Peyer's patch (tissue), 4 donors: ENCODE results near the gene SLC4A7. TPM values are rescaled to one million over a fixed set of nuclear protein-coding genes. Genes with fewer than 3 reads are reported as not detected.

ENCODE experiments used
- DNase-seq, 3 donors: peaks; one replicate each; pipeline ENCODE4 v3.0.0-alpha.2; 2017 to 2019
- H3K27ac ChIP-seq, 4 donors: fragments of 200-600 bp; sonication (generic); one replicate each; pipeline ENCODE4 v1.5.1; 2016 to 2019
- H3K27me3 ChIP-seq, 2 donors: fragments of 200-600 bp; sonication (generic); one replicate each; pipeline ENCODE4 v1.5.1; 2019
- H3K36me3 ChIP-seq, 3 donors: fragments of 200-600 bp; sonication (generic); one replicate each; pipeline ENCODE4 v1.5.1; 2016 to 2019
- H3K4me1 ChIP-seq, 4 donors: fragments of 200-600 bp; sonication (generic); one replicate each; pipeline ENCODE4 v1.5.1; 2016 to 2019
- H3K4me3 ChIP-seq, 4 donors: fragments of 200-600 bp; sonication (generic); 1 replicate in 3 of 4; 2 replicates in 1 of 4; pipeline ENCODE4 v1.5.1; 2016 to 2019; ENCODE audit warnings: mild to moderate bottlenecking in 1 of 4
- H3K9me3 ChIP-seq, 4 donors: fragments of 200-600 bp; sonication (generic); one replicate each; pipeline ENCODE4 v1.5.1; 2016 to 2019; ENCODE audit warnings: mild to moderate bottlenecking in 1 of 4
- POLR2A ChIP-seq, 2 donors: fragments of 450-650 bp; IDR thresholded peaks; one replicate each; pipeline ENCODE4 v1.5.1; 2017; ENCODE audit warnings: antibody characterized with exemption in 2 of 2, mild to moderate bottlenecking in 2 of 2, moderate library complexity in 2 of 2
- total RNA-seq, 4 donors: library from RNA; depleted of rRNA; stranded (reverse); fragments of >200 nt; gene quantifications; one replicate each; pipeline ENCODE4 v1.1.0, GENCODE V29; 2016
- TF ChIP-seq, protein P1 (sequence below), 6 experiments: fragments of 450-650 bp in 4 of 6; fragments of 200-600 bp in 2 of 6; sonication (generic) in 1 of 6; IDR thresholded peaks; one replicate each; pipeline ENCODE4 v1.5.1; 2017 to 2019; ENCODE audit warnings: antibody characterized with exemption in 6 of 6, mild to moderate bottlenecking in 3 of 6, moderate library complexity in 1 of 6

Gene SLC4A7
- total RNA-seq, 4 donors from 2014 or later: 92.4 to 201 (median 152) TPM

DNA sequence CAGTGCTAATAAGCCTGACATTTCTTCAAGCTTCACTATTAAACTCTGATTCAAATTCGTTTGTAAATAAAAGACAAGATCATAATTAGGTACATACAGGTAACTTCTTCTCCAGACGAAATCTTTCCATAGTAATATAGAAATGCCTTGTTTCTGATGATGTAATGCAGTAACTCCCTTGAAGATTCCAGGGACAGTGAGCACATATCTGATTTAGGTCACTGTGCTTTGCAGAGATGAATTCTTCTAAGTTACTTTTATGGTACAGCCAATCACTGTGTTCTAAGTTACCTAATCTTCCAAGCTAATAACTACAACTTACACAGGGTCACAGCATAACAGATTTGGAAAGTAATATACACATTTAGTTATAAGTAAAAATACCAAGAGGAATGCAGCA lies 27.6 kb downstream of the SLC4A7 start:
- no peaks in the 10 kb centered on the region for H3K9me3 ChIP-seq
- H3K27me3 ChIP-seq: no peaks in the 10 kb centered on the region
- H3K36me3 ChIP-seq: no peaks in the 10 kb centered on the region
- H3K4me1 ChIP-seq: peaks cover 0 to 2% (median 0%) of the 10 kb centered on the region in 4 donors
- no peak for DNase-seq
- H3K27ac ChIP-seq: no peak overlapping the region
- H3K4me3 ChIP-seq: no peak overlapping the region
- TF ChIP-seq POLR2A (IDR thresholded peaks at IDR 0.05): no peak
- TF ChIP-seq, protein P1, sequence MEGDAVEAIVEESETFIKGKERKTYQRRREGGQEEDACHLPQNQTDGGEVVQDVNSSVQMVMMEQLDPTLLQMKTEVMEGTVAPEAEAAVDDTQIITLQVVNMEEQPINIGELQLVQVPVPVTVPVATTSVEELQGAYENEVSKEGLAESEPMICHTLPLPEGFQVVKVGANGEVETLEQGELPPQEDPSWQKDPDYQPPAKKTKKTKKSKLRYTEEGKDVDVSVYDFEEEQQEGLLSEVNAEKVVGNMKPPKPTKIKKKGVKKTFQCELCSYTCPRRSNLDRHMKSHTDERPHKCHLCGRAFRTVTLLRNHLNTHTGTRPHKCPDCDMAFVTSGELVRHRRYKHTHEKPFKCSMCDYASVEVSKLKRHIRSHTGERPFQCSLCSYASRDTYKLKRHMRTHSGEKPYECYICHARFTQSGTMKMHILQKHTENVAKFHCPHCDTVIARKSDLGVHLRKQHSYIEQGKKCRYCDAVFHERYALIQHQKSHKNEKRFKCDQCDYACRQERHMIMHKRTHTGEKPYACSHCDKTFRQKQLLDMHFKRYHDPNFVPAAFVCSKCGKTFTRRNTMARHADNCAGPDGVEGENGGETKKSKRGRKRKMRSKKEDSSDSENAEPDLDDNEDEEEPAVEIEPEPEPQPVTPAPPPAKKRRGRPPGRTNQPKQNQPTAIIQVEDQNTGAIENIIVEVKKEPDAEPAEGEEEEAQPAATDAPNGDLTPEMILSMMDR (IDR thresholded peaks at IDR 0.05): no peak

DNA sequence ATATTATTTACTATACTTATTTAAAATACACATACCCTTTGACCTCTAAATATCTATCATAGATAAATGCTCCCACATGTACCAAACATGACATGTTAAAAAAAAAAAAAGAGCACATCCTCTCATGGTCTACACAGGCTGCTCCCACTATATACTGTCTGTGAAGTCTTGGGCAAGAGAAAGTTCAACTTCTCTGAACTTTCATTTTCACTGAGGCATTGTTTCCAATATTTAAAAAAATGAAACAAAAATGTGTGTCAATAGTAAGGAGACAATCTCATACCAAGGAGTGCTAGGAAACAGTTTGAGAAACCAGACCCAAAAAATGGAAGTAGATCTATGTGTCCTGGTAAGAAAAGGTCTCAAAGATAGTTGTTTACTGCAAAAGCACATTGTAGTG lies 29.3 kb downstream of the SLC4A7 start:
- Histone ChIP-seq H3K9me3 (no peaks in the 10 kb centered on the region), H3K27me3 (no peaks in the 10 kb centered on the region), H3K4me1 (peaks cover 0 to 2% (median 0%) of the 10 kb centered on the region in 4 donors), H3K27ac (no peak overlapping the region), H3K4me3 (no peak overlapping the region), H3K36me3 (no peaks in the 10 kb centered on the region)
- no peak for DNase-seq
- TF ChIP-seq POLR2A (IDR thresholded peaks at IDR 0.05): no peak
- TF ChIP-seq, protein P1 (IDR thresholded peaks at IDR 0.05): no peak

DNA sequence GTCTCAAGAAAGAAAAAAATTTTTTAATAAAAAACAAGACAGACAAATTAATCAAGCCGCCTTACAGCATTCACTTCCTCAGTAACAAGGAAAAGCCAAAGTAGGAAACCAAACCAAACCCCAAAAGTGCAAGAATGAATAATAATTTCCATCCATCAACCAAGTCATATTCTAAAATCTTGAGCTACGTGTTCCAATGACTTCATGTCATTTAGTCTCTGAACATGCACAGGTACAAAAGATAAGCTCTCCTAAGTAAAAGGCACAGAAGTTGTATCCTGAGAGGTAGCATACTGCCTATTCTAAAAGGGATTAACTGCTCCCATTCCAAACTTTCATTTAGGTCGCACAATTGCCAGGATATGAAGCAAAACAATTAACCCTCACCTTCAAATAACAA lies 29.7 kb downstream of the SLC4A7 start:
- no peaks in the 10 kb centered on the region for H3K9me3 ChIP-seq
- no peak overlapping the region for H3K4me3 ChIP-seq
- no peak overlapping the region for H3K27ac ChIP-seq
- peaks cover 0 to 2% (median 0%) of the 10 kb centered on the region in 4 donors for H3K4me1 ChIP-seq
- no peak for DNase-seq
- H3K36me3 ChIP-seq: no peaks in the 10 kb centered on the region
- H3K27me3 ChIP-seq: no peaks in the 10 kb centered on the region
- TF ChIP-seq, protein P1 (IDR thresholded peaks at IDR 0.05): no peak
- no peak for TF ChIP-seq POLR2A (IDR thresholded peaks at IDR 0.05)

DNA sequence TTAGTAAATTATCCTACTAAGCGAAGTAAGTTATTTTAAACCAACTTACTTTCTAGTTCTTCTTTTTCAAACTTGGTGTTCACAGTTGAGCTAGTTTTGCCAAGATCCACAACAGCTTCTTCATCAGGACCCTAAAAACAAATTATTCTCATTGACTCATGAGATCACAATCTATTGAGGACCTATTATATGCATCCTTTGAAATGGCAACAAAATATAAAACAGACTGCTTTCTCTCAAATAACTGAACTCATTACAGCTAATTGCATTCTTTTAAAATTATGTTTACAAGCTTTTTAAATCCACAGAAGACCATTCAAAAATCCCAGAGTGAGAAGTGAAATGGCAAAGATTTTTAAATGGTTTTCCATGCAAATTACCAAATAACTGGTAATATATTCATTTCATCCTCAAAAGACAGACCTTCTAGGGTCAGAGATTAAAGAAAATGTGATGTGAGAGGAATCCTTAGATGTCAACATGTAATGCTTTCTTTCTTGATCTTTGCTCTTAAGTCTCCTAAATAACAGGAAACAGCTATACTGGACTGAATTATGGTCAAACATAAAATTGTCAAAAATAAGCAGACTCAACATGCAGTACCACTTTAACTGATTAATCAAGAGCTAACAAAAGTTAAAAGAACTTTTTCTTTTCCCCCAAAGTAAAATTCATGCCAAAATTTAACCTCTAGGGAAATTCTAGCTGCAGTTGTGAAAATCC lies 31.7 kb downstream of the SLC4A7 start:
- Histone ChIP-seq H3K4me3 (no peak overlapping the region), H3K9me3 (no peaks in the 10 kb centered on the region), H3K4me1 (peaks cover 0 to 2% (median 0%) of the 10 kb centered on the region in 4 donors), H3K27ac (no peak overlapping the region), H3K36me3 (peaks cover 0 to 11% (median 0%) of the 10 kb centered on the region in 3 donors), H3K27me3 (no peaks in the 10 kb centered on the region)
- no peak for TF ChIP-seq POLR2A (IDR thresholded peaks at IDR 0.05)
- TF ChIP-seq, protein P1 (IDR thresholded peaks at IDR 0.05): no peak
- no peak for DNase-seq

DNA sequence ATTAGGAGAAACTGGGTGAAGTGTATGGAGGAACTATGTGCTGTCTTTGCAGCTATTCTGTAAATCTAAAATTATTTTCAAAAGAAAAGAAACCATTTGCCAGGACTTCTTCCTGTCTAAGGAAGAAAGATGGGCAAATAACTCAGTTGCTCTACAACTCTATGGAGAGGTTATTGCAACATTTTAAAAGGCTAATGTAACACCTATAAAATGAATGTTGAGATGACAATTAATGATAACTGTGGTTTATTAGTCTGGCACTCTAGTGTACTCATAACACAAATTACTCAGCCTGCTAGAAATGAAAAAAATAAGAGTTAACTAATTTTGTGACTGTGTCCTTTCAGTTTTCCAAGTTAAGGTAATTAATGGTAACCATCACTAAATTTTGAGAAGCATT lies 32.3 kb downstream of the SLC4A7 start:
- H3K9me3 ChIP-seq: no peaks in the 10 kb centered on the region
- peaks cover 0 to 16% (median 0%) of the 10 kb centered on the region in 3 donors for H3K36me3 ChIP-seq

More for the DNA sequence above, 32.3 kb downstream of the SLC4A7 start:
- no peak for DNase-seq
- Histone ChIP-seq H3K27ac (no peak overlapping the region), H3K27me3 (no peaks in the 10 kb centered on the region), H3K4me1 (peaks cover 0 to 2% (median 0%) of the 10 kb centered on the region in 4 donors), H3K4me3 (no peak overlapping the region)
- TF ChIP-seq, protein P1 (IDR thresholded peaks at IDR 0.05): no peak
- TF ChIP-seq POLR2A (IDR thresholded peaks at IDR 0.05): no peak
